IPS-20b (cell line): Measurements from ENCODE around the gene RPS8.
"Not testable (repeated sequence)": the region's sequence is repeated elsewhere in the genome, so short reads cannot be mapped to it uniquely, and the experiment has no call there.

ENCODE experiments used
- H3K27ac ChIP-seq: one replicate; pipeline ENCODE4 v1.5.1; 2013; ENCODE audit warnings: low read length
- H3K27me3 ChIP-seq: 2 replicates; pipeline ENCODE4 v1.6.1; 2013; ENCODE audit warnings: mild to moderate bottlenecking, low read length, inconsistent platforms; ENCODE audit not compliant: insufficient read depth
- H3K36me3 ChIP-seq: 2 replicates; pipeline ENCODE4 v1.6.1; 2013; ENCODE audit warnings: low read depth, mild to moderate bottlenecking, inconsistent platforms, low read length, moderate library complexity; ENCODE audit not compliant: insufficient read depth
- H3K4me1 ChIP-seq: 2 replicates; pipeline ENCODE4 v1.6.1; 2013; ENCODE audit warnings: mild to moderate bottlenecking, control low read depth, inconsistent platforms, low read length, moderate library complexity; ENCODE audit not compliant: insufficient read depth
- H3K4me3 ChIP-seq: 2 replicates; pipeline ENCODE4 v1.5.1; 2013; ENCODE audit warnings: mild to moderate bottlenecking, low read length, inconsistent platforms
- H3K9ac ChIP-seq: 2 replicates; pipeline ENCODE4 v1.6.1; 2013; ENCODE audit warnings: low read depth, mild to moderate bottlenecking, inconsistent platforms, low read length, moderate library complexity
- H3K9me3 ChIP-seq: 2 replicates; pipeline ENCODE4 v1.6.1; 2013; ENCODE audit warnings: mild to moderate bottlenecking, low read depth, low read length, inconsistent platforms; ENCODE audit not compliant: insufficient read depth

RPS8 gene

GRCh38 chr1:44759077-44759476 lies 16.3 kb upstream of the RPS8 start:
- Histone ChIP-seq H3K9ac (no peak overlapping the region), H3K27ac (no peak overlapping the region), H3K9me3 (no peaks in the 10 kb centered on the region), H3K4me1 (no peaks in the 10 kb centered on the region), H3K4me3 (no peak overlapping the region), H3K36me3 (peaks cover 95% of the 10 kb centered on the region), H3K27me3 (no peaks in the 10 kb centered on the region)

- H3K4me3 ChIP-seq = no peak overlapping the region
- no peak overlapping the region for H3K9ac ChIP-seq
- no peak overlapping the region for H3K27ac ChIP-seq
- H3K4me1 ChIP-seq = no peaks in the 10 kb centered on the region
- peaks cover 93% of the 10 kb centered on the region for H3K36me3 ChIP-seq
- H3K27me3 ChIP-seq = no peaks in the 10 kb centered on the region
- H3K9me3 ChIP-seq = no peaks in the 10 kb centered on the region
Observed at GRCh38 chr1:44760876-44761275, 14.5 kb upstream of the RPS8 start.

- not testable (repeated sequence) for H3K4me1 ChIP-seq, H3K27ac ChIP-seq, H3K9ac ChIP-seq, H3K9me3 ChIP-seq, H3K27me3 ChIP-seq, H3K4me3 ChIP-seq
- peaks cover 62% of the 10 kb centered on the region for H3K36me3 ChIP-seq
Observed at GRCh38 chr1:44766421-44766820, 8.9 kb upstream of the RPS8 start.

GRCh38 chr1:44775930-44776729 lies 790 bp downstream of the RPS8 start:
- Histone ChIP-seq H3K9me3 (no peaks in the 10 kb centered on the region), H3K27ac (peak overlapping the region; percentile 79), H3K36me3 (peaks cover 51% of the 10 kb centered on the region), H3K4me3 (peak overlapping the region; percentile 83), H3K4me1 (peaks cover 4% of the 10 kb centered on the region; the same call in 1 of the 2 replicates), H3K9ac (peak overlapping the region; percentile 99), H3K27me3 (no peaks in the 10 kb centered on the region)

GRCh38 chr1:44776730-44777068 lies 1.4 kb downstream of the RPS8 start:
- peak overlapping the region; percentile 83 for H3K4me3 ChIP-seq

GRCh38 chr1:44777547-44777946 lies 2.2 kb downstream of the RPS8 start:
- Histone ChIP-seq H3K4me1 (peaks cover 4% of the 10 kb centered on the region; the same call in 1 of the 2 replicates), H3K27ac (no peak overlapping the region), H3K27me3 (no peaks in the 10 kb centered on the region), H3K36me3 (peaks cover 56% of the 10 kb centered on the region), H3K4me3 (peak overlapping the region; percentile 83), H3K9ac (peak overlapping the region; percentile 99), H3K9me3 (no peaks in the 10 kb centered on the region)

More at GRCh38 chr1:44776730-44777068, 1.4 kb downstream of the RPS8 start:
- Histone ChIP-seq H3K9ac (peak overlapping the region; percentile 99), H3K27me3 (no peaks in the 10 kb centered on the region), H3K9me3 (no peaks in the 10 kb centered on the region), H3K27ac (peak overlapping the region; percentile 79), H3K36me3 (peaks cover 56% of the 10 kb centered on the region), H3K4me1 (peaks cover 4% of the 10 kb centered on the region; the same call in 1 of the 2 replicates)

- H3K36me3 ChIP-seq = peaks cover 56% of the 10 kb centered on the region
- H3K4me1 ChIP-seq = peaks cover 4% of the 10 kb centered on the region; the same call in 1 of the 2 replicates
- no peak overlapping the region for H3K27ac ChIP-seq
- H3K27me3 ChIP-seq = no peaks in the 10 kb centered on the region
- H3K9me3 ChIP-seq = no peaks in the 10 kb centered on the region
- peak overlapping the region; percentile 83; the same call in 1 of the 2 replicates for H3K4me3 ChIP-seq
- H3K9ac ChIP-seq = peak overlapping the region; percentile 99; the same call in 1 of the 2 replicates
Observed at GRCh38 chr1:44777969-44778635, 2.8 kb downstream of the RPS8 start.

GRCh38 chr1:44778705-44779576 lies 3.6 kb downstream of the RPS8 start:
- Histone ChIP-seq H3K27me3 (no peaks in the 10 kb centered on the region), H3K36me3 (peaks cover 56% of the 10 kb centered on the region), H3K9me3 (no peaks in the 10 kb centered on the region), H3K4me1 (peaks cover 8% of the 10 kb centered on the region; the same call in 1 of the 2 replicates), H3K9ac (peak overlapping the region; percentile 99; the same call in 1 of the 2 replicates), H3K4me3 (no peak overlapping the region; the same call in none of the 2 replicates), H3K27ac (no peak overlapping the region)

- peaks cover 11% of the 10 kb centered on the region; the same call in 1 of the 2 replicates for H3K4me1 ChIP-seq
- no peak overlapping the region for H3K4me3 ChIP-seq
- no peak overlapping the region for H3K27ac ChIP-seq
- peaks cover 13% of the 10 kb centered on the region for H3K27me3 ChIP-seq
- H3K36me3 ChIP-seq = peaks cover 56% of the 10 kb centered on the region
- no peaks in the 10 kb centered on the region for H3K9me3 ChIP-seq
- H3K9ac ChIP-seq = no peak overlapping the region
Observed at GRCh38 chr1:44780583-44781121, 5.3 kb downstream of the RPS8 start.

- Histone ChIP-seq H3K4me3 (peak overlapping the region; percentile 53), H3K9ac (peak overlapping the region; percentile 66; the same call in 1 of the 2 replicates), H3K27me3 (peaks cover 23% of the 10 kb centered on the region), H3K36me3 (peaks cover 27% of the 10 kb centered on the region), H3K4me1 (peaks cover 15% of the 10 kb centered on the region; the same call in 1 of the 2 replicates), H3K27ac (no peak overlapping the region), H3K9me3 (no peaks in the 10 kb centered on the region)
Observed at GRCh38 chr1:44783697-44784093, 8.4 kb downstream of the RPS8 start.
